H1 (cell line): Measurements from ENCODE around the gene MBD3. TPM values are rescaled to one million over a fixed set of nuclear protein-coding genes. Genes with fewer than 3 reads are reported as not detected.

Experiments
- CTCF ChIA-PET: fragments of 300-600 bp; sonication (Branson Sonifier 250); formaldehyde crosslinking; loops from one replicate; lab custom pipeline; 2021; ENCODE audit not compliant: partially characterized antibody; lab: Charles Lee
- POLR2A ChIA-PET: fragments of 300-600 bp; sonication (Branson Sonifier 250); formaldehyde crosslinking; loops from one replicate; lab custom pipeline; 2021; ENCODE audit warnings: inconsistent platforms; ENCODE audit not compliant: partially characterized antibody; lab: Charles Lee
- DNase-seq, 2 experiments: peaks; one replicate each; pipeline versions ENCODE4 v3.0.0 to v3.0.0-alpha.2; 2010 to 2022; ENCODE audit warnings: low spot score in 2 of 2, low read depth in 1 of 2, mixed read lengths in 1 of 2
- FAIRE-seq: peaks from 2 replicates; lab custom pipeline; 2011; peaks lifted over from hg19 to GRCh38; lab: Jason Lieb, UNC
- H2AFZ ChIP-seq: 2 replicates; pipeline ENCODE4 v1.8.1; 2012; ENCODE audit warnings: low read length, inconsistent platforms
- H2AK5ac ChIP-seq: 2 replicates; pipeline ENCODE4 v1.6.1; 2013; ENCODE audit warnings: low read depth, low read length
- H2BK120ac ChIP-seq: replicated peaks from 2 replicates; pipeline ENCODE3; 2013; ENCODE audit warnings: low read depth, low read length, inconsistent platforms
- H2BK12ac ChIP-seq: 2 replicates; pipeline ENCODE4 v1.6.1; 2013; ENCODE audit warnings: low read depth, low read length
- H2BK15ac ChIP-seq: 2 replicates; pipeline ENCODE4 v1.6.1; 2013; ENCODE audit warnings: low read length
- H2BK20ac ChIP-seq: 2 replicates; pipeline ENCODE4 v1.6.1; 2013; ENCODE audit warnings: low read length
- H2BK5ac ChIP-seq: 2 replicates; pipeline ENCODE4 v1.6.1; 2013; ENCODE audit warnings: low read depth, low read length
- H3K14ac ChIP-seq: 2 replicates; pipeline ENCODE4 v1.6.1; 2013; ENCODE audit warnings: inconsistent platforms; ENCODE audit not compliant: insufficient read length
- H3K18ac ChIP-seq: 2 replicates; pipeline ENCODE4 v1.6.1; 2013; ENCODE audit warnings: low read length; ENCODE audit errors: extremely low read depth
- H3K23ac ChIP-seq: 2 replicates; pipeline ENCODE4 v1.6.1; 2013; ENCODE audit warnings: inconsistent platforms; ENCODE audit not compliant: insufficient read length
- H3K23me2 ChIP-seq: 2 replicates; pipeline ENCODE4 v1.6.1; 2013; ENCODE audit warnings: low read depth, low read length
- H3K27ac ChIP-seq: 2 replicates; pipeline ENCODE4 v1.6.1; 2011; ENCODE audit warnings: low read depth, low read length, inconsistent platforms
- H3K27me3 ChIP-seq, 4 experiments: replicated peaks in 1 of 4; 1 replicate in 1 of 4; 2 replicates in 3 of 4; pipeline versions ENCODE4 v1.6.1 to v1.8.1; 2011 to 2013; ENCODE audit warnings: low read length in 3 of 4, mild to moderate bottlenecking in 3 of 4, inconsistent platforms in 2 of 4, mixed read lengths in 2 of 4, moderate library complexity in 1 of 4; ENCODE audit not compliant: control insufficient read depth in 3 of 4, insufficient read depth in 3 of 4; ENCODE audit errors: extremely low read depth in 1 of 4
- H3K36me3 ChIP-seq, 4 experiments: 2 replicates each; pipeline versions ENCODE4 v1.6.1 to v1.8.1; 2011 to 2013; ENCODE audit warnings: mild to moderate bottlenecking in 4 of 4, low read length in 3 of 4, moderate library complexity in 2 of 4, control low read depth in 1 of 4, inconsistent platforms in 1 of 4; ENCODE audit not compliant: insufficient read depth in 4 of 4, control insufficient read depth in 2 of 4
- H3K4ac ChIP-seq: replicated peaks from 2 replicates; pipeline ENCODE3; 2013; ENCODE audit warnings: low read length, low read depth, mixed read lengths, inconsistent platforms; ENCODE audit not compliant: insufficient read length
- H3K4me1 ChIP-seq, 4 experiments: replicated peaks in 1 of 4; 1 replicate in 1 of 4; 2 replicates in 3 of 4; pipeline versions ENCODE4 v1.6.1 to v1.8.1; 2011 to 2013; ENCODE audit warnings: low read length in 3 of 4, inconsistent platforms in 2 of 4, mixed read lengths in 1 of 4; ENCODE audit not compliant: insufficient read depth in 4 of 4, control insufficient read depth in 3 of 4
- H3K4me2 ChIP-seq, 2 experiments: 2 replicates each; pipeline versions ENCODE4 v1.6.1 to v1.8.1; 2011 to 2013; ENCODE audit warnings: low read depth in 2 of 2, low read length in 2 of 2, control low read depth in 1 of 2, inconsistent platforms in 1 of 2, mild to moderate bottlenecking in 1 of 2; ENCODE audit not compliant: insufficient read depth in 1 of 2
- H3K4me3 ChIP-seq, 4 experiments: fragments of 200-600, 300-600 bp in 1 of 4; sonication (generic), shearing (Covaris generic), sonication (Bioruptor Twin) in 1 of 4; 2 replicates each; pipeline versions ENCODE4 v1.5.1 to v1.8.1; 2011 to 2016; ENCODE audit warnings: low read length in 4 of 4, low read depth in 3 of 4, control low read depth in 2 of 4, inconsistent platforms in 2 of 4, mild to moderate bottlenecking in 2 of 4, mixed read lengths in 1 of 4, moderate library complexity in 1 of 4; ENCODE audit not compliant: insufficient read depth in 2 of 4; ENCODE audit errors: extremely low read depth in 1 of 4
- H3K56ac ChIP-seq: replicated peaks from 2 replicates; pipeline ENCODE3; 2013; ENCODE audit warnings: low read depth, mild to moderate bottlenecking, mixed read lengths, low read length, inconsistent platforms; ENCODE audit not compliant: insufficient read length
- H3K79me1 ChIP-seq: 2 replicates; pipeline ENCODE4 v1.6.1; 2013; ENCODE audit warnings: low read depth, low read length, control low read depth
- H3K79me2 ChIP-seq, 2 experiments: 2 replicates each; pipeline versions ENCODE4 v1.6.1 to v1.8.1; 2012 to 2013; ENCODE audit warnings: low read length in 2 of 2, mild to moderate bottlenecking in 2 of 2, inconsistent platforms in 1 of 2; ENCODE audit not compliant: insufficient read depth in 2 of 2, control insufficient read depth in 1 of 2
- H3K9ac ChIP-seq, 4 experiments: replicated peaks in 1 of 4; 1 replicate in 1 of 4; 2 replicates in 3 of 4; pipeline versions ENCODE4 v1.6.1 to v1.8.1; 2011 to 2013; ENCODE audit warnings: low read depth in 3 of 4, low read length in 3 of 4, control low read depth in 2 of 4, mild to moderate bottlenecking in 2 of 4, moderate library complexity in 2 of 4, inconsistent platforms in 1 of 4; ENCODE audit errors: extremely low read depth in 1 of 4
- H3K9me3 ChIP-seq, 2 experiments: 2 replicates each; pipeline versions ENCODE4 v1.6.1 to v1.8.1; 2012 to 2013; ENCODE audit warnings: mild to moderate bottlenecking in 2 of 2, moderate library complexity in 2 of 2, control low read depth in 1 of 2, inconsistent platforms in 1 of 2, low read depth in 1 of 2, low read length in 1 of 2, mixed read lengths in 1 of 2; ENCODE audit not compliant: insufficient read depth in 2 of 2
- H4K20me1 ChIP-seq, 2 experiments: replicated peaks in 1 of 2; 2 replicates each; pipeline versions ENCODE3 to v1.8.1; 2011 to 2013; ENCODE audit warnings: inconsistent platforms in 2 of 2, low read length in 2 of 2, mild to moderate bottlenecking in 1 of 2; ENCODE audit not compliant: insufficient read depth in 2 of 2, control insufficient read depth in 1 of 2
- H4K5ac ChIP-seq: 2 replicates; pipeline ENCODE4 v1.6.1; 2013; ENCODE audit warnings: low read length, low read depth, mixed read lengths, inconsistent platforms; ENCODE audit not compliant: insufficient read length
- H4K8ac ChIP-seq: 2 replicates; pipeline ENCODE4 v1.8.0; 2013; ENCODE audit warnings: mild to moderate bottlenecking, moderate library complexity, low read length, inconsistent platforms; ENCODE audit not compliant: insufficient read depth; ENCODE audit errors: extremely low read depth
- H4K91ac ChIP-seq: replicated peaks from 2 replicates; pipeline ENCODE3; 2013; ENCODE audit warnings: low read length, mixed read lengths, inconsistent platforms; ENCODE audit not compliant: insufficient read length
- CREB1 ChIP-seq: IDR thresholded peaks from 2 replicates; pipeline ENCODE4 v1.6.1; 2012; ENCODE audit warnings: inconsistent platforms
- RXRA ChIP-seq: IDR thresholded peaks from 2 replicates; pipeline ENCODE4 v1.6.1; 2011; ENCODE audit warnings: low read depth, mild to moderate bottlenecking, low read length, moderate library complexity; ENCODE audit not compliant: insufficient read depth
- YY1 ChIP-seq: IDR thresholded peaks from 2 replicates; pipeline ENCODE4 v1.6.1; 2011; ENCODE audit warnings: low read depth, mild to moderate bottlenecking, low read length
- ZNF274 ChIP-seq: IDR thresholded peaks from 2 replicates; pipeline ENCODE4 v1.7.0; 2012; ENCODE audit warnings: low read length, borderline replicate concordance; ENCODE audit errors: extremely low read depth
- whole genome bisulfite sequencing, 2 experiments: shearing (Covaris generic) in 1 of 2; methylation state at CpG; one replicate each; pipeline versions ENCODE4 v1.1.6 to v1.1.7; 2013 to 2015; ENCODE audit warnings: low lambda C conversion rate in 2 of 2, mixed read lengths in 2 of 2, inconsistent platforms in 1 of 2, low coverage in 1 of 2, missing lambda C conversion rate in 1 of 2; ENCODE audit not compliant: insufficient replicate concordance in 2 of 2, insufficient coverage in 1 of 2, insufficient read length in 1 of 2; ENCODE audit errors: extremely low coverage in 1 of 2, missing lambda C conversion rate in 1 of 2; 5-methylcytosine and 5-hydroxymethylcytosine counted together
- polyA plus RNA-seq, 7 experiments: library from polyadenylated mRNA; depleted of rRNA in 3 of 7; stranded (reverse) in 5 of 7; unstranded in 2 of 7; fragments of >200 nt in 5 of 7; fragments of 200-250 nt in 2 of 7; gene quantifications; 1 replicate in 5 of 7; 2 replicates in 1 of 7; 4 replicates in 1 of 7; pipeline versions ENCODE4 v1.2.1 to v1.2.3, GENCODE V29; 2011 to 2013; ENCODE audit warnings: missing spikeins in 2 of 7, mixed read lengths in 2 of 7
- total RNA-seq: library from RNA; stranded (reverse); fragmentation: NEBNext Ultra II Directional; extraction: Animal tissue kit (Norgen Biotek cat#: 25700); gene quantifications from 2 replicates; pipeline ENCODE4 v1.2.1, GENCODE V29; 2021

The MBD3 gene
- total and polyA plus RNA-seq, 2 of the 8 experiments (the other 6 are each of a cell fraction or from before 2014, with no cell fraction given) = 88.2 to 110 TPM

DNA sequence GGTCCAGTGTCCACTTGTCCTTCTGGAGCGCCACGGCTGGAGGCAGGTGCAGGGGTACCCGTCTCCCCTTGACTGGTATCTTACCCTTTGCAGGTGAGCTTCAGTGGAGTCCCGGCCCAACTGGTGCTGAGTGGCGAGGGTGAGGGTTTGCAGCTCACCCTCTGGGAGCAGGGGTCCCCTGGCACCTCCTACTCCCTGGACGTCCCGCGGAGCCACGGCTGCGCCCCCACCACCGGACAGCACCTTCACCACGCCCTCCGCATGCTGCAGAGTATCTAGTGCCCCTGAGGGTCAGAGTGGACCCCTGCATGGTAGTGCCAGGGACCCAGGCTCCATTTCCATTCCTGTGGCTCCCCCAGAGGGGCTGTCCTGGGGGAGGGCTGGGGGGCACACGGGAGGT, 57.7 kb downstream of the MBD3 start:
- H3K9ac ChIP-seq = no peak overlapping the region
- H3K56ac ChIP-seq = no peak overlapping the region
- no peak overlapping the region for H2AK5ac ChIP-seq
- H3K14ac ChIP-seq = no peak overlapping the region
- peaks cover 0 to 3% of the 10 kb centered on the region in 2 experiments for H4K20me1 ChIP-seq
- H2BK12ac ChIP-seq = no peak overlapping the region
- no peak overlapping the region for H3K27ac ChIP-seq
- H3K23ac ChIP-seq = no peak overlapping the region
- ChIA-PET POLR2A (no interaction called here), CTCF (interaction anchor here (0.6 to 0.8 kb wide), 2 partner anchors 12 to 486 kb away, joined by 4 to 5 read pairs; no protein-coding TSS in a partner anchor)
- no peak overlapping the region for H2BK120ac ChIP-seq
- no peak overlapping the region for H2BK20ac ChIP-seq
- 88% methylated on average over 8 of the region's 14 CpGs; no CpG with 5 or more reads in 1 of the 2 experiments for WGBS, 2 experiments
- no peak for FAIRE-seq
- H3K4me2 ChIP-seq = no peak overlapping the region
- no peak overlapping the region for H2BK15ac ChIP-seq
- H3K36me3 ChIP-seq = no peaks in the 10 kb centered on the region
- H2AFZ ChIP-seq = no peak overlapping the region
- H3K4ac ChIP-seq = no peak overlapping the region
- no peak overlapping the region for H4K91ac ChIP-seq
- no peak overlapping the region for H3K4me3 ChIP-seq
- no peak overlapping the region for H4K5ac ChIP-seq
- no peaks in the 10 kb centered on the region; a peak in 1 of 7 replicates for H3K27me3 ChIP-seq
- no peaks in the 10 kb centered on the region for H3K79me2 ChIP-seq
- H3K4me1 ChIP-seq = no peaks in the 10 kb centered on the region
- H3K79me1 ChIP-seq = no peaks in the 10 kb centered on the region
- H3K18ac ChIP-seq = no peak overlapping the region
- H2BK5ac ChIP-seq = no peak overlapping the region
- no peaks in the 10 kb centered on the region for H3K23me2 ChIP-seq
- no peak for DNase-seq
- TF ChIP-seq RXRA (no peak), ZNF274 (no peak), CREB1 (no peak), YY1 (no peak)
- H3K9me3 ChIP-seq = no peaks in the 10 kb centered on the region
- H4K8ac ChIP-seq = no peak overlapping the region; the same call in 1 of the 2 replicates
